ENCODE results near the gene TMC3. TPM values are rescaled to one million over a fixed set of nuclear protein-coding genes. Genes with fewer than 3 reads are reported as not detected.
A peak's percentile ranks its signal among the peaks of the same experiment; 100 is the strongest.
"Not testable (repeated sequence)": the region's sequence is repeated elsewhere in the genome, so short reads cannot be mapped to it uniquely, and the experiment has no call there.

Gene TMC3
- 0.03 TPM in 1 of 2 replicates, not detected in the other for total RNA-seq (2014; rRNA removed; shearing (Covaris generic))

DNA sequence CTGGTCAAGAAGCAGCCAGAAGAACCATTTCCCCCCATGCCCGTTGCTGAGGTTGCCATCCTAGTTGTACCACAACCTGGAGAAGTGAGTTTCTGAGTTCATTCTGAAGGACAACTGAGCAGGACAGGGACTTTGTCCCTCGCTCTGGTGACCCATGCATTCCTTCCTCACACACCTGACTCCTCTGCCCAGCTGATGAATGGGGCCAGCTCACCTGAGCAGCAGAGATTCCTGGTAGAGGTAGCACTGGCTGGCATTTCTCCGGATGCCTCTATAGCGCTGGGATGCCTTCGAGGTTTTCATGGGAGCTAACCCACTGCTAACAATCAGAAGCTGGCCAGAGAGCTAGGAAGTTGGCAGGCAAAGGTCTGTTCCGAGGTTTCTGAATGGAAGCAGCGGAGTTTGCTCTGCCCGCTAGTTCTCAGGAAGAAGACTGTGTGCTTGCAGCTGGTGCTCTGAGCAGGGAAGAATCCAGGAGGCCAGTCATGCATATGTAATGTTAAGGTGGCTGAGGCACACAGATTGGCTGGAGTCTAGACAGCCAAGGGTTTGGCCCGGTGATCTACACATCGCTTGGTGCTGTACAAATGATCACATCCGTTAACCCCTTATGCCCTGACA lies at the start of gene TMC3:
Gene TMC3 (minus strand): TSS at position 439 of the 621 bp plus-strand sequence. CDS start 136 bp downstream, at position 303.
- no peaks in the 10 kb centered on the region for H3K9me3 ChIP-seq (replicated peaks)
- no peaks in the 10 kb centered on the region for H3K4me1 ChIP-seq (replicated peaks)
- no peak within 1 kb of the TSS for H3K27ac ChIP-seq
- no peak for DNase-seq (ENCODE audit: low read depth in 1 of 2, low spot score in 2 of 2)
- no peaks in the 10 kb centered on the region for H3K36me3 ChIP-seq
- no peak within 1 kb of the TSS for H3K4me3 ChIP-seq
- H3K27me3 ChIP-seq (replicated peaks): no peaks in the 10 kb centered on the region

- H3K4me3 ChIP-seq: no peak overlapping the region
- no peaks in the 10 kb centered on the region for H3K9me3 ChIP-seq (replicated peaks)
- H3K27me3 ChIP-seq (replicated peaks): no peaks in the 10 kb centered on the region
- no peak for DNase-seq (ENCODE audit: low read depth in 1 of 2, low spot score in 2 of 2)
- H3K36me3 ChIP-seq: no peaks in the 10 kb centered on the region
- no peaks in the 10 kb centered on the region for H3K4me1 ChIP-seq (replicated peaks)
- no peak overlapping the region for H3K27ac ChIP-seq
These were observed 47.4 kb upstream of the TMC3 start for GRCh38 chr15:81421461-81421860.

GRCh38 chr15:81419332-81419943 lies 45.4 kb upstream of the TMC3 start:
- no peaks in the 10 kb centered on the region for H3K27me3 ChIP-seq (replicated peaks)
- H3K36me3 ChIP-seq: no peaks in the 10 kb centered on the region
- no peaks in the 10 kb centered on the region for H3K9me3 ChIP-seq (replicated peaks)
- H3K4me1 ChIP-seq (replicated peaks): no peaks in the 10 kb centered on the region
- no peak for DNase-seq (ENCODE audit: low read depth in 1 of 2, low spot score in 2 of 2)
- H3K4me3 ChIP-seq: no peak overlapping the region
- no peak overlapping the region for H3K27ac ChIP-seq

DNA sequence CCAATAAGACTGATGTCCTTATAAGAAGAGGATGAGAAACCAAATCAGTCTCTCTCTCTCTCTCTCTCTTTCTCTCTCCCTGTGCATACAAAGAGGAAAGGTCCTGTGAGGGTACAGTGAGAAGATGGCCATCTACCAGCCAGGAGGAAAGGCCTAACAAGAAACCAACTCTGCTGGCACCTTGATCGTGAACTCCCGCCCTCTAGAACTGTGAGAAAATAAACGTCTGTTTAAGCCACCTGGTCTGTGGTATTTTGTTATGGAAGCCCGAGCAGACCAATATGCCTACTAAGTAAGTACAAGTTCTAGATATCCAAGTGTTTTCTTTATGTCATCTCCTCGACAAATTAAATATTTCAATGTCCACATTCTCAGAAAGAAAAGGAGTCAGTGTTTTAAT lies 44.9 kb upstream of the TMC3 start:
- Histone ChIP-seq H3K9me3 (replicated peaks) (no peaks in the 10 kb centered on the region), H3K27ac (no peak overlapping the region), H3K27me3 (replicated peaks) (no peaks in the 10 kb centered on the region), H3K4me3 (no peak overlapping the region), H3K4me1 (replicated peaks) (no peaks in the 10 kb centered on the region), H3K36me3 (no peaks in the 10 kb centered on the region)
- DNase-seq (ENCODE audit: low read depth in 1 of 2, low spot score in 2 of 2): no peak

DNA sequence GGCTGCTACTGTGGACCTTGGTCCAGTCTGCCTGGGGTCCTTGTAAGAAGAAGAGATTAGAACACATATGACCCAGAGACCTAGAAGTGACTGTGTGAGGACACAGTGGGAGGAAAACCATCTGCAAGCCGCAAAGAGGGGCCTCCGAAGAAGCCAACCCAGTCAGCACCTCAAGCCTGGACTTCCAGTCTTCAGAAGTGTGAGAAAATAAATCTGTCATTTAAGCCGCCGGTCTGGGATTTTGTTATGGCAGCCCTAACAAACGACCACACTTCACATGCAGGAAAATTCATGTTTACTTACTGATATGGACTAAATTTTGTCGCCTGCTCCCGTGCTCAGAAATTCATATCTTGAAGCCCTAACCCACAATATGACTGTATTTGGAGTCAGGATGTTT lies 44.4 kb upstream of the TMC3 start:
- H3K36me3 ChIP-seq: no peaks in the 10 kb centered on the region
- no peaks in the 10 kb centered on the region for H3K9me3 ChIP-seq (replicated peaks)
- no peak overlapping the region for H3K27ac ChIP-seq
- no peaks in the 10 kb centered on the region for H3K27me3 ChIP-seq (replicated peaks)
- H3K4me1 ChIP-seq (replicated peaks): no peaks in the 10 kb centered on the region
- no peak overlapping the region for H3K4me3 ChIP-seq
- no peak for DNase-seq (ENCODE audit: low read depth in 1 of 2, low spot score in 2 of 2)

DNA sequence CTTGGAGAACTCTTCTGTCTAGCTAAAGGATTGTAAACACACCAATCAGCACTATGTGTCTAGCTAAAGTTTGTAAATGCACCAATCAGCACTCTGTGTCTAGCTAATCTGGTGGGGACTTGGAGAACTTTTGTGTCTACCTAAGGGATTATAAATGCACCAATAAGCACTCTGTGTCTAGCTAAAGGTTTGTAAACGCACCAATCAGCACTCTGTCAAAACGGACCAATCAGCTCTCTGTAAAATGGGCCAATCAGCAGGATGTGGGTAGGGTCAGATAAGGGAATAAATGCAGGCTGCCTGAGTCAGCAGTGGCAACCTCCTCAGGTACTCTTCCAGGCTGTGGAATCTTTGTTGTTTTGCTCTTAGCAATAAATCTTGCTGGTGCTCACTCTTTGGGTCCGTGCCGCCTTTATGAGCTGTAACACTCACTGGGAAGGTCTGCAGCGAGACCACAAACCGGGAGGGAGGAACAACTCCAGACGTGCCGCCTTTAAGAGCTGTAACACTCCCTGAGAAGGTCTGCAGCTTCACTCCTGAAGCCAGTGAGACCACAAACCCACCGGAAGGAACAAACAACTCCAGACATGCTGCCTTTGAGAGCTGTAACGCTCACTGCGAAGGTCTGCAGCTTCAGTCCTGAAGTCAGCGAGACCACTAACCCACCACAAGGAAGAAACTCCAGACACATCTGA lies 40.4 kb upstream of the TMC3 start:
- H3K4me3 ChIP-seq; DNase-seq (ENCODE audit: low read depth in 1 of 2, low spot score in 2 of 2); H3K4me1 ChIP-seq (replicated peaks); H3K27me3 ChIP-seq (replicated peaks); H3K27ac ChIP-seq; H3K36me3 ChIP-seq; H3K9me3 ChIP-seq (replicated peaks): not testable (repeated sequence)

DNA sequence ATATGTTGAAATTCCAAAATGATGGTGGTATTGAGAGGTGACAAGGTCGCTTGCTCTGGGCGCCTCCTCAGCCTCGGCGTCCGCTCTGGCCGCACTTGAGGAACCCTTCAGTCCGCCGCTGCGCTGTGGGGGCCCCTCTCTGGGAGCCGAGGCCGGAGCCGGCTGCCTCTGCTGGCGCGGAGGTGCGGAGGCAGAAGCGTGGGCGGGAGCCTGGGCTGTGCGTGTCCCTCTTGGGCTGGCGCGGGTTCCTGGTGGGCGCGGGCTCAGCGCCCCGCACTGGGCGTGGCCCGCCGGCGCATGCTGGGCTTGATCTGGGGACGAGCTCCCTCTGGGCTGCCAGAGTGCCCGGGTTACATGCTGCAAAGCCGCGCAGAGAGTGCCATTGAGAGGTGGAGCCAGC lies 39.8 kb upstream of the TMC3 start:
- Histone ChIP-seq H3K9me3 (replicated peaks) (no peaks in the 10 kb centered on the region), H3K36me3 (no peaks in the 10 kb centered on the region), H3K27ac (no peak overlapping the region), H3K4me1 (replicated peaks) (0 out of 2 replicates have a peak, but pooled peaks cover 6% of the 10 kb centered on the region), H3K4me3 (no peak overlapping the region), H3K27me3 (replicated peaks) (no peaks in the 10 kb centered on the region)
- no peak for DNase-seq (ENCODE audit: low read depth in 1 of 2, low spot score in 2 of 2)

- Histone ChIP-seq H3K27ac (no peak overlapping the region), H3K36me3 (no peaks in the 10 kb centered on the region), H3K9me3 (replicated peaks) (no peaks in the 10 kb centered on the region), H3K27me3 (replicated peaks) (no peaks in the 10 kb centered on the region), H3K4me1 (replicated peaks) (0 out of 2 replicates have a peak, but pooled peaks cover 6% of the 10 kb centered on the region), H3K4me3 (no peak overlapping the region)
- no peak for DNase-seq (ENCODE audit: low read depth in 1 of 2, low spot score in 2 of 2)
These were observed 38.1 kb upstream of the TMC3 start for GRCh38 chr15:81411969-81412633.

- no peak overlapping the region for H3K27ac ChIP-seq
- no peak for DNase-seq (ENCODE audit: low read depth in 1 of 2, low spot score in 2 of 2)
These were observed 37.0 kb upstream of the TMC3 start for GRCh38 chr15:81411051-81411450.

DNA sequence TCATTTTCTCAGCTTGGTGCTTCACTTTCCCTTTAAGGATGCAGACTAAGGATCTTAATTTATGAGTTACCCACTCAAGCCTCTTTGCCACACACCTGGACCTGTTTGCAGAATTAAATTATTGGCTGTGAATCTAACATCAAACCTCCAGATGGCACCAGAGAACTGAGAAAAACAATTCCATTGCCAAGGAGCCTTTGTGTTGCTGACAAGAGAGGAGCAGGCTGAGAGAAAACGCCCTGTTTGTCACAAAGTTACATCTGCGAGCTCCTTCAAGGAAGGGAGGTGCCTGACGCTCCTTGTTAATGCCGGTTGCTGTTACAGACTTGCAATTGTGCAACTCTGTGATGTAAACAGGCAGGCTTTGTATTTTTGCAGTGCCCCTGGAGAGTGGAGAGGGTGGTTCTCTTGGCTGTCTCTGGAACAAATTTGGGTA lies 36.3 kb upstream of the TMC3 start:
- 0 out of 2 replicates have a peak, but pooled peaks cover 6% of the 10 kb centered on the region for H3K4me1 ChIP-seq (replicated peaks)
- H3K27ac ChIP-seq: no peak overlapping the region
- peak; percentile 59 to 66 for DNase-seq (ENCODE audit: low read depth in 1 of 2, low spot score in 2 of 2)
- H3K36me3 ChIP-seq: no peaks in the 10 kb centered on the region
- H3K4me3 ChIP-seq: no peak overlapping the region
- H3K9me3 ChIP-seq (replicated peaks): no peaks in the 10 kb centered on the region
- H3K27me3 ChIP-seq (replicated peaks): no peaks in the 10 kb centered on the region

More at GRCh38 chr15:81411051-81411450, 37.0 kb upstream of the TMC3 start:
- 0 out of 2 replicates have a peak, but pooled peaks cover 6% of the 10 kb centered on the region for H3K4me1 ChIP-seq (replicated peaks)
- no peaks in the 10 kb centered on the region for H3K27me3 ChIP-seq (replicated peaks)
- H3K9me3 ChIP-seq (replicated peaks): no peaks in the 10 kb centered on the region
- H3K36me3 ChIP-seq: no peaks in the 10 kb centered on the region
- no peak overlapping the region for H3K4me3 ChIP-seq

- H3K36me3 ChIP-seq: no peaks in the 10 kb centered on the region
- no peaks in the 10 kb centered on the region; the same call in 1 of the 2 replicates for H3K27me3 ChIP-seq (replicated peaks)
- no peak overlapping the region for H3K4me3 ChIP-seq
- H3K4me1 ChIP-seq (replicated peaks): 0 out of 2 replicates have a peak, but pooled peaks cover 6% of the 10 kb centered on the region
- H3K9me3 ChIP-seq (replicated peaks): no peaks in the 10 kb centered on the region
- H3K27ac ChIP-seq: no peak overlapping the region
- DNase-seq (ENCODE audit: low read depth in 1 of 2, low spot score in 2 of 2): no peak
These were observed 33.7 kb upstream of the TMC3 start for GRCh38 chr15:81407718-81408117.

DNA sequence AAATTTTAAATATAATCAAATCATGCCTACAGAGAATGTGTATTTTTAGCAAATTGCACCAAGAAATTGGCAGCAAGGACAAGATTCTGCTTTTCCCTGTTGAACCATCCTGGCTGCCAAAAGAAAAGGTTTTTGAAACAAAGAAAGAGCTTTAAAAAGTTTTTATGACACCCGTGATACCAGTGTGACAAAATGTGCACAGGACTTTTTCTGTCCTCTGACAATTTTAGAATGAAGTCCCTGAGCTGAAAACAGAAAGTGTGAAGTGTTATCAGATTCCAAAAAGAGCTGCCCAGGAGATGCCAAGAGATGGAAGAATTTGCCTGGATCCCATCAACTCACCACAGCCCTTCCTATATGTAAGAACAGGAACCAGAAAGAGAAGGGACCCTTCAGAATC lies 33.2 kb upstream of the TMC3 start:
- Histone ChIP-seq H3K4me1 (replicated peaks) (0 out of 2 replicates have a peak, but pooled peaks cover 6% of the 10 kb centered on the region), H3K27ac (no peak overlapping the region), H3K9me3 (replicated peaks) (no peaks in the 10 kb centered on the region), H3K4me3 (no peak overlapping the region), H3K36me3 (no peaks in the 10 kb centered on the region), H3K27me3 (replicated peaks) (no peaks in the 10 kb centered on the region; the same call in 1 of the 2 replicates)
- DNase-seq (ENCODE audit: low read depth in 1 of 2, low spot score in 2 of 2): no peak

DNA sequence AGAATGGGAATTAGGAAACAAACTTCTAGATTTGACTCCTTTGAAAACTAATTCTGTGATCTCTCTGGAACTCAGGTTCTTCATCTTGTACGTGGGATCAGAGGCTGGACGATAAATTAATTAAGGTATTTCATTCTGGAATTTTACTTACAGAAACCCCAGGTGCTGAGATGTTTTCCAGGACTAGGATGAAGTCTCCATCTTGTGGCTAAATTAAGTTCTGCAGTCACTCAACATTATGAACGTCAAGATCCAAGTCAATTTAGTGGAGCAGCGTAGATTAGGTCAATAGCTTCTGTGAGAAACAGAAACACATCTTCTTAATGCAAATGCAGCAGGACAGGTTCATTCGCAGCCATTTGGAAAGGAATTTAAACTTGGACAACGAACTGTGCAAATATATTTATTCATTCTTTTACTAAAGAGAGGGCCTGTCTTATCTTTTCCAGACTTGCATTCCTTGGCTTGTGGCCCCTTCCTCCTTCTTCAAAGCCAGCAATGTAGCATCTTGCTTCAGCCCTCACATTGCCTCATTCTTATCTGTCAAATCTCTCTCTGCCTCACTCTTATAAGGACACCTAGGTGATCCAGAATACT lies 26.7 kb upstream of the TMC3 start:
- Histone ChIP-seq H3K9me3 (replicated peaks) (no peaks in the 10 kb centered on the region; the same call in 1 of the 2 replicates), H3K4me3 (no peak overlapping the region), H3K27ac (no peak overlapping the region), H3K36me3 (no peaks in the 10 kb centered on the region), H3K27me3 (replicated peaks) (no peaks in the 10 kb centered on the region; the same call in 1 of the 2 replicates), H3K4me1 (replicated peaks) (no peaks in the 10 kb centered on the region; the same call in 1 of the 2 replicates)
- peak in 1 of 2 experiments; percentile 42 for DNase-seq (ENCODE audit: low read depth in 1 of 2, low spot score in 2 of 2)
